Smooth muscle cell of the brain vasculature (primary cell): Measurements from ENCODE around the gene OR5T1.

ENCODE experiments used
- DNase-seq: peaks from one replicate; pipeline ENCODE4 v3.0.0-alpha.2; 2012; ENCODE audit warnings: low read depth, low spot score

Gene OR5T1

GRCh38 chr11:56273854-56274253, at the start of gene OR5T1:
Gene OR5T1 (plus strand): TSS chr11:56274154. CDS start chr11:56275639, 1,485 bp downstream.
- no peak for DNase-seq

- no peak for DNase-seq
Observed at GRCh38 chr11:56234155-56234554, 39.8 kb upstream of the OR5T1 start, which contains the start of gene OR5T2. Gene OR5T2 (minus strand): TSS chr11:56234255. CDS start chr11:56233062, 1,193 bp downstream.

- DNase-seq: no peak
Observed at GRCh38 chr11:56251954-56252353, 22.0 kb upstream of the OR5T1 start, which contains the start of gene OR5T3. Gene OR5T3 (plus strand): TSS chr11:56252254. CDS start chr11:56252254, 0 bp downstream.

- DNase-seq: no peak
Observed at GRCh38 chr11:56271092-56271491, 2.9 kb upstream of the OR5T1 start.

GRCh38 chr11:56292154-56292553, 18.2 kb downstream of the OR5T1 start, which contains the start of gene OR8H1:
Gene OR8H1 (minus strand): TSS chr11:56292254. CDS start chr11:56291062, 1,192 bp downstream.
- DNase-seq: no peak

GRCh38 chr11:56296898-56297297, 22.9 kb downstream of the OR5T1 start:
- DNase-seq: no peak

GRCh38 chr11:56307836-56308235, 33.9 kb downstream of the OR5T1 start:
- DNase-seq: no peak

GRCh38 chr11:56314844-56315243, 40.9 kb downstream of the OR5T1 start, which contains the start of gene OR8K3:
Gene OR8K3 (plus strand): TSS chr11:56315144. CDS start chr11:56318307, 3,163 bp downstream.
- no peak for DNase-seq
